Stimulated activated CD8-positive, alpha-beta memory T cell treated with anti-CD3 and anti-CD28 coated beads, Interleukin-7, amount 100 ng/mL, for 24 hours (primary cell): ENCODE measurements around the gene RPTOR.
"Not testable (repeated sequence)": the region's sequence is repeated elsewhere in the genome, so short reads cannot be mapped to it uniquely, and the experiment has no call there.

Source experiments
- DNase-seq: peaks from one replicate; pipeline ENCODE4 v3.0.0-alpha.2; 2020; ENCODE audit warnings: low read depth

Gene RPTOR

DNA sequence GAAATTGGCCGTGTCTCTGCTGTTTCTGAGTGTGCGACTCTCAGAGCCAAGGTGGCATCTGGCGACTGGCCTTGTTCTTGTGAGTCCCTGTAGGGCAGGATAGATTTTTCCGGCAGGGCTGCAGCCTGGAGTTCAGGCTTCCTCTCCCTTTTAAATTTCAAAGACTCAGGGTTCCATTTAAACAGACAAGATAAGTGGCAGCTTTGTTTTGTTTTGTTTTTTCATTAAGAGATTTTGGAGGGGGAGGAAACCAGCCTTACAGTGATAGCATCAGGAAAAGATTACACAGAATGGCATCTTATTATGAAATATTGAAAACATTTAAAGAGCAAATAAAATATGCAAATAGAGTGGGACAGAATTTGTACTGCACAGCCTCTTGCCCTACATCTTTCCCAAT is 151.3 kb downstream of the RPTOR start:
- no peak for DNase-seq

DNA sequence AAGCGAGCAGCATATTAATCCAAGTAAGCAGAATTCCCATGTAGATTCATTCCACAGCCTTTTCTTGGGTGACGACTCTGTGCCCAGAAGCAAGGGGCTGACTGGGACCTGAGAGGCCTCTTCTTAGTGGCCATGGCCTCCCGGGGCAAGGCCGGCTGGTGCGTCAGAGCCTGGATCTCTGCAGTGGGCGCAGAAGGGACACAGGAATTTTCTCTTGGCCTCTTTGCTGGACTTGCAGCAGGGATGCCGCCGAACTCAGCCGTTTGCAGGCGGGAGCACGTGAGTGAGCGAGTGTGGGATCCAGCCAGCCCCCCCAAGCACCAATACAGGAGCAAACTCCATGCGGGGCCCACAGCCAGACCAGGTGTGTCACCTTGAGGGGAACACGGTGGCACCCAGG is 151.8 kb downstream of the RPTOR start:
- no peak for DNase-seq

GRCh38 chr17:80696964-80697363 is 152.3 kb downstream of the RPTOR start:
- no peak for DNase-seq

- no peak for DNase-seq
Observed at GRCh38 chr17:80698297-80698696, 153.7 kb downstream of the RPTOR start.

- not testable (repeated sequence) for DNase-seq
Observed at GRCh38 chr17:80699205-80699604, 154.6 kb downstream of the RPTOR start.

DNA sequence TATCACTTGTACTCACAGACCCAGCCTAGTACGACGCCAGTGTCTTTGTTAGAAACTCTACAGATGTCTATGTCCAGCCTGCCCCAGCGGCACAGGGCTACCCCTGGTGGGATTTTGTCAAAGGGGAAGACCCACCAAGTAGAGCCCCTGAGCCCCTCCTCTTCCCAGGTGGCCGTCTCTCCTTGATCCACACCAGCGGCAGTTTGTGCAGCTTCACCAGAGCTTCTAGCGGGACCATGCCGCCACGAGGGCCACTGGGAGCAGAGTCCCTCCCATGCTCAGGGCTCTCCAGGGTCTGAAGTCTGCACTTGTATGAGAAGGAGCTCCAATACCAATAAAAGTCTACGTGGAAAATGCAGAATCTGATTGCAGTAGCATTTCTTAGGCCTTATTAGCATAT is 157.1 kb downstream of the RPTOR start:
- no peak for DNase-seq

GRCh38 chr17:80702315-80703141 is 157.9 kb downstream of the RPTOR start:
- DNase-seq = no peak

GRCh38 chr17:80703142-80703478 is 158.5 kb downstream of the RPTOR start:
- DNase-seq = no peak

GRCh38 chr17:80704381-80704819 is 159.8 kb downstream of the RPTOR start:
- DNase-seq = no peak

- no peak for DNase-seq
Observed at GRCh38 chr17:80704894-80705293, 160.3 kb downstream of the RPTOR start.

DNA sequence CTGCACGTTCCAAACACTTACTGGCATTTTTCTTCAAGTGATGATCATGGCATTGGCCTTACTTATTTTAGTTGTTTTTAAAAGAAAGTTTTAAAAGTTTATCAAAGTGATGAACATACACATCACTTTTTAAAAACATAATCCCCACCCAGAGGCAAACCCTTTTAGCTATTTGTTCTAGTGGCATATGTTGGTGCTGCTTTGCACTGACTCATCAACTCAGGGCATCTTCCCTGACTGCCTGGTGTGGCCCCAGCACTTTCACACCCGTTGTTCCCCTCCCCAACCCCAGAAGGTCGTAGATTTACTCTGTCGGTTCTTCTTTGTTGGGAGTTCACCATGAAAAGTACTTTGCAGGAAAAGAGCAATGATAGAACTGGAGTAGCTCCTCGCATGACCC is 161.3 kb downstream of the RPTOR start:
- DNase-seq = no peak

DNA sequence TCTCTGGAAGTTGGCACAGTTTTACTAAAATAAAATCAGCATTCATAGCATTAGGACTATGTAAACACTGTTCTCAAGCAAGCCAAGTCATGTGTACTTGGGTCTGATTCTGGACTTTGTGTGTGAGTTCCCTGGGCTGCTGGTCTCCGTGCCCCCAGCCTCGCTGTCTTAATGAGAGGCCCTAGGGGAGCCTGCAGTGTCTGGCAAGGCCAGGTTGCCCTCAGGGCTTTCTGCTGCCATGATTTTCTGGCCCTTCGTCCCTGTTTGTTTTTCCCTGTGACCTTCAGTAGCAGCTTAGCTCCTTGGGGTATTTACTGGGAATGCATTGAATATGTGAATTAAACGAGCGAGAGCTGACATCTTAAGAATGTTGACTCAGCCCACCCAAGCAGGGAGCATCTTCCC is 161.8 kb downstream of the RPTOR start:
- DNase-seq = no peak

DNA sequence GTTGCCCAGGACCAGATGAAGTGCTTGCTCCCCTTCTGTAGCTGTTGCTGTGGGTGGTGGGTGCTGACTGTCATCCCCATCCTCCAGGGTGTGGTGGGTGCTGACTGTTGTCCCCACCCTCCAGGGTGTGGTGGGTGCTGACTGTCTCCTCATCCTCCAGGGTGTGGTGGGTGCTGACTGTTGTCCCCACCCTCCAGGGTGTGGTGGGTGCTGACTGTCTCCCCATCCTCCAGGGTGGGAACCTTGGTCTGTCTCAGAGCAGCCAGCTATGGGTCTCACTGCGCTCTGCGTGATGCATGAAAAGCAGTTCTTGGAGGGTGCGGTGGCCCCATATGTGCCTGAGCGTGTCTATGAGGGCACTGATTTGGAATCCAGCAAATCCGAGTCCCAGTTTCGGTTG is 163.8 kb downstream of the RPTOR start:
- DNase-seq = no peak

GRCh38 chr17:80709090-80709695 is 164.6 kb downstream of the RPTOR start:
- DNase-seq = no peak

DNA sequence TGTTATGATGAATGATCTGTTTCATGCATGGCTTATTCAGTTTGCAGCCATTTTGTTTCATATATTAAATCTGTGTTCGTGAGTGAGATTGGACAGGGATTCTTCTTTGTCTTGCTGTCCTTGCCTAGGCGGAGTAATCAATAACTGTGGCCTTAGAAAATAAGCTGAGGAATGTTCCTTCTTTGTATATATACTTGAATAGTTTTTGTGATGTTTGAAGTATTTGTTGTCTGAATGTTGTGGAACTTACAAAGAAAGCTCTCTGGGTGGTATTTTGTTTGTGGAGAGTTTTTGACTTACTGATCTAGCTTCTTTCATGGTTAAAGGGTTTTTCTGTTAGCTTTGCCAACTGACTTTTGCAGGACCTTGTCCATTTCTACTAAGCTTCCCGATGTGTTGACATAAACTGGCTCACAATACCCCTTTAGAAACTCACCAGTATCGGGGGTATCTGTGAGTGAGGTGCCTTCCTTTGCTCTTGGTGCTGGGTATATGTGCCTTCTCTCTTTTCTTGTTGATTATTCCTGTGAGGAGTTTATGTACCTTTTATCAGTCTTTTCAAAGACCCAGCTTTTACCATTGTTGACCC is 166.2 kb downstream of the RPTOR start:
- DNase-seq = no peak

GRCh38 chr17:80712089-80712488 is 167.5 kb downstream of the RPTOR start:
- no peak for DNase-seq

DNA sequence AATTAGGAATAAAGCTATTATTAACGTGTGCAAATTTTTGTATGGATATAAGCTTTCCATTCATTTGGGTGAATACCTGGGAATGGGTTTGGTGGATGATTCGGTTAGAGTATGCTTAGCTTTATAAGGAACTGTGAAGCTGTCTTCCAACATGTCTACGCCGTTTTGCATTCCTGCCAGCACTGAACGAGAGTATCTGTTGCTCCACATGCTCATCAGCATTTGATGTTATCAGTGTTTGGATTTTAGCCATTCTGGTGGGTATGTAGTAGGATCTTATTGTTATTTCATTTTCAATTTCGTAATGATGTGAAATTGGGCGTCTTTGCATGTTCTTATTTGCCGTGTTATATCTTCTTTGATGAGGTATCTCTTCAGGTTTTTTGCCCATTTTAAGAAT is 168.0 kb downstream of the RPTOR start:
- DNase-seq = no peak

DNA sequence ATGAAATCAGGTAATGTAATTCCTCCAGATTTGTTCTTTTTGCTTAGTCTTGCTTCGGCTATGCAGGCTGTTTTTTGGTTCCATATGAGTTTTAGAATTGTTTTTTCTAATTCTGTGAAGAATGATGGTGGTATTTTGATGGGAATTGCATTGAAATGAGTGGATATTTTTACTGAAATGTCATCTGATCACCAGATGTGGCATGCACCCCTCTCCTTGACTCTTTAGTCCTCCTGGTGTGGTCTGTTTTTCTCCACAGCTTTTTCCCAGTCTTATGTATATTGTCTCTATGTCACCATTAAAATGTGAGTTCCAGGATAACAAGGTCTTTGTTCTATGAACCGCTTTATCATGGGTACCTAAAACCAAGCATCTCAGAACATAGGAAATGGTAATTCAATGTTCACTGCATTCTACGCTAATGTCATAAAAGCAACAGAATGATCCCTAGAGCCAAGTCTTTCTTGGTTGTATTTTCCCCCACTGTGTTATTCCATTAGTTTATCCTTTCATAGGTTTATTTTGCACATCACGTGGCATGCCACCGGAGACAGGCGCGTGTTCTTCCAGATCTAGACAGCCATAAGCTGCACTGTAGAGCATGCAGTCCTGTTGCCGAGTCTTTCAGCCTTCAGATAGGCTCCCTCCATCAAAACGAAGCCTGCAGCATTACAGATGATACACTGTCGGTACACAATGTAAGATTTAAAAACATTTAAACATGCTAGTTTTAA is 172.5 kb downstream of the RPTOR start:
- no peak for DNase-seq

- DNase-seq = no peak
Observed at GRCh38 chr17:80717720-80718083, 173.1 kb downstream of the RPTOR start.

- DNase-seq = no peak
Observed at GRCh38 chr17:80718428-80718827, 173.8 kb downstream of the RPTOR start.

DNA sequence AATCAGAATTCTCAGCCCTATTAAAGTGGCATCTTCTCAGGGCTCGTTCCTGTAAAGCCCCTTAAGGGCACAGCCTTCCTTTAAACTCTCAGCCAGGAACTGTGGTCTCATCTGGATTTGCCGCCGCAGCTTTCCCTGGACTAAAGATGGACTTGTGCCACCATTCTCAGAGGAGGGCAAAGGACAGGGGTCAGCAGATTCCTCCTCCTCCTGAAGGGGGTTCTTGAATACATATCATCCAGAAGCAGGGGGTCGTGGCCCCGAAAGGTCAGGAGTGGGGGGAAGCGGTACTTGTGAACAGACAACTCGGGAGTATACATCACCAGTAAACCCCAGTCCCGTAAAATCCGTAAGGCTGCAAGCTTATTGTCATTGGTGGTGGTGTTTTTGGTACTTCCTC is 174.8 kb downstream of the RPTOR start:
- no peak for DNase-seq

DNA sequence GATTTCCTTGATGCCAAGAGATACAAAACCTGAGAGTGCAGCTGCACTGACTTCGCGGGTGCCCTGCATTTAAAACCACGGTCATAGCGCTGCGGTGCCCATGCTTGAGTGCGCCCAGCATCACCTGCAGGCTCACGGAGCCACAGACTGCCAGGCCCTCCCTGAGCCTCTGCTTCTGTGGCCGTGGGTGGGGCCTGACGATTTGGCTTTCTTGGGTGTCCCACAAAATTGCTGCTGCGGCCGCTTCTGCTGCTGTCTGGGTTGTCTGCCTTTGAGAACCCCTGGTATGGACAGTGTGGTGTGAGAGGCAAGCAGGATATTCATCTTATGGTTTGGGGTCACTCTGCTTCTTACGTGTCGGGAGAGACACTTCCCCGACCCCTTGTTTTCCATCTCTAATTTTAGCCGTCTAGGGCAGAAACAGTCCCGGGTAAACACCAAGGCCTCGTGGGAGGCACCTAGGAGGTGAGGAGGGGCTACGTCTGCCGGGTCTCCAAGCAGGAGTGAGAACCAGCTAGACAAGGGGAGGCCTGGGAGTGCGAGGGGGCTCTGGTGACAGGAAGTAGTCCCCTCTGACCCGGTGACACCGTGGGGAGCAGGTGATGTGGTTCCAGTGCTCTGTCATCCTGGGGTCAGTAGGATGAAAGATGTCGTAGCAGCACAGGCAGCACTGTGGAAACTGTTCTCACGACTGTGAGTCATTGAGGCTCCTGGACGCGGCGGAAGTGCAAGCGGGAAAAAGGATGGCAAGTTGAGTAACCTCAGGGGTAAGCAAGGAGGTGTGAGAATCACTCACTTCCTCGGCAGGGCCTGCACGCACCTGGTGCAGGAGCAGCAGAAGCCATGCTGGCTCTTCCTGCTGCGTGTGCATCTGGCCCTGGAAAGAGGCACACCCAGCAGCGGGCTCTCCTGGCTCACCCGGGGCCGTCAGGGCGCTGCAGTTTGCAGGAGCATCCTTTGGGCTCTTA is 176.3 kb downstream of the RPTOR start:
- peak; percentile 24 for DNase-seq
